NCI-H748 treated with DMSO at 0.1 percent for 48 hours (cell line): ENCODE measurements around the gene MORC4.
"Not testable (repeated sequence)": the region's sequence is repeated elsewhere in the genome, so short reads cannot be mapped to it uniquely, and the experiment has no call there.

Experiments used
- DNase-seq: peaks from one replicate; lab custom pipeline; 2025; lab: John Stamatoyannopoulos, UW

MORC4 gene

GRCh38 chrX:107000013-107000515 lies at the start of gene MORC4:
TSS of gene MORC4 (minus strand) at chrX:107000212. CDS start at chrX:106999969, 243 bp downstream.
- DNase-seq, result peak; percentile 44

- DNase-seq, result no peak
Measured at GRCh38 chrX:107047622-107048021, 47.6 kb upstream of the MORC4 start.

GRCh38 chrX:107029752-107030151 lies 29.7 kb upstream of the MORC4 start:
- DNase-seq, result no peak

- peak; percentile 52 for DNase-seq
Measured at GRCh38 chrX:107025545-107025944, 25.5 kb upstream of the MORC4 start.

GRCh38 chrX:107014936-107015335 lies 14.9 kb upstream of the MORC4 start:
- no peak for DNase-seq

- DNase-seq, result no peak
Measured at GRCh38 chrX:107008034-107008433, 8.0 kb upstream of the MORC4 start.

GRCh38 chrX:106999002-106999975 lies 723 bp downstream of the MORC4 start:
- DNase-seq, result peak; percentile 18

GRCh38 chrX:106997611-106998010 lies 2.4 kb downstream of the MORC4 start:
- no peak for DNase-seq

GRCh38 chrX:106995678-106996077 lies 4.3 kb downstream of the MORC4 start:
- no peak for DNase-seq

- no peak for DNase-seq
Measured at GRCh38 chrX:106987488-106987887, 12.5 kb downstream of the MORC4 start.

- no peak for DNase-seq
Measured at GRCh38 chrX:106980952-106981626, 18.9 kb downstream of the MORC4 start.

- DNase-seq, result no peak
Measured at GRCh38 chrX:106976416-106976815, 23.6 kb downstream of the MORC4 start.

- DNase-seq, result no peak
Measured at GRCh38 chrX:106973433-106974149, 26.4 kb downstream of the MORC4 start.

GRCh38 chrX:106972896-106973295 lies 27.1 kb downstream of the MORC4 start:
- no peak for DNase-seq

GRCh38 chrX:106966547-106966946 lies 33.5 kb downstream of the MORC4 start:
- not testable (repeated sequence) for DNase-seq

- no peak for DNase-seq
Measured at GRCh38 chrX:106964290-106964689, 35.7 kb downstream of the MORC4 start.

- no peak for DNase-seq
Measured at GRCh38 chrX:106963111-106963510, 36.9 kb downstream of the MORC4 start.

GRCh38 chrX:106959901-106960300 lies 40.1 kb downstream of the MORC4 start:
- no peak for DNase-seq

GRCh38 chrX:106957856-106958255 lies 42.2 kb downstream of the MORC4 start:
- no peak for DNase-seq

GRCh38 chrX:106955004-106955772 lies 44.8 kb downstream of the MORC4 start:
- no peak for DNase-seq

GRCh38 chrX:106954041-106954440 lies 46.0 kb downstream of the MORC4 start:
- DNase-seq, result no peak
